Astrocyte of the cerebellum (primary cell): ENCODE measurements around the gene NOP53.

Experiments used
- DNase-seq: peaks from one replicate; pipeline ENCODE4 v3.0.0-alpha.2; 2011; ENCODE audit warnings: low read depth
- H3K4me3 ChIP-seq: 2 replicates; pipeline ENCODE4 v1.5.1; 2011; ENCODE audit warnings: mild to moderate bottlenecking, low read depth, low read length, moderate library complexity
- CTCF ChIP-seq: IDR thresholded peaks from 2 replicates; pipeline ENCODE4 v1.5.1; 2012; ENCODE audit warnings: low read length, low read depth, moderate library complexity, mild to moderate bottlenecking; ENCODE audit errors: missing control alignments
- in situ Hi-C: cut with HindIII; loops from 2 replicates; pipeline ENCODE4 v1.10.0; 2017; ENCODE audit warnings: low sequenced_read_pairs

NOP53 gene

GRCh38 chr19:47790398-47790814 is 45.1 kb downstream of the NOP53 start:
- in situ Hi-C loops: no loop called here
- peak; percentile 88 for TF ChIP-seq CTCF
- H3K4me3 ChIP-seq: no peak overlapping the region
- peak; percentile 31 for DNase-seq

GRCh38 chr19:47792616-47793015 is 47.3 kb downstream of the NOP53 start:
- H3K4me3 ChIP-seq: no peak overlapping the region
- no peak for DNase-seq
- in situ Hi-C loops: no loop called here
- TF ChIP-seq CTCF: no peak

GRCh38 chr19:47794526-47794925 is 49.2 kb downstream of the NOP53 start:
- TF ChIP-seq CTCF: no peak
- DNase-seq: no peak
- H3K4me3 ChIP-seq: no peak overlapping the region
- in situ Hi-C loops: no loop called here

- no peak for DNase-seq
- in situ Hi-C loops: no loop called here
- no peak overlapping the region for H3K4me3 ChIP-seq
- TF ChIP-seq CTCF: no peak
Measured at GRCh38 chr19:47796785-47797184, 51.4 kb downstream of the NOP53 start.

- TF ChIP-seq CTCF: no peak
- DNase-seq: no peak
- in situ Hi-C loops: no loop called here
Measured at GRCh38 chr19:47797996-47798903, 52.9 kb downstream of the NOP53 start.

GRCh38 chr19:47798904-47799266 is 53.5 kb downstream of the NOP53 start:
- in situ Hi-C loops: no loop called here
- no peak for TF ChIP-seq CTCF
- H3K4me3 ChIP-seq: no peak overlapping the region

More at GRCh38 chr19:47797996-47798903, 52.9 kb downstream of the NOP53 start:
- H3K4me3 ChIP-seq: no peak overlapping the region

More at GRCh38 chr19:47798904-47799266, 53.5 kb downstream of the NOP53 start:
- DNase-seq: no peak
